SK-N-SH (cell line): Measurements from ENCODE around the gene CPA1. TPM values are rescaled to one million over a fixed set of nuclear protein-coding genes. Genes with fewer than 3 reads are reported as not detected.

Experiments
- CTCF ChIA-PET: fragments of 300-600, 350-600 bp; formaldehyde crosslinking; extraction: SDS; loops from one replicate; lab custom pipeline; 2021; lab: Yijun Ruan, JAX
- POLR2A ChIA-PET: fragments of 350-600 bp; sonication (Branson Sonifier 250); formaldehyde crosslinking; extraction: SDS; loops from one replicate; lab custom pipeline; 2020; ENCODE audit warnings: antibody characterized with exemption, inconsistent platforms; lab: Yijun Ruan, JAX
- DNase-seq: peaks from one replicate; pipeline ENCODE4 v3.0.0; 2012
- H2AFZ ChIP-seq: fragments of 200-600 bp; sonication (generic); 2 replicates; pipeline ENCODE4 v1.8.1; 2016; ENCODE audit warnings: antibody characterized with exemption, mild to moderate bottlenecking, low read depth
- H3F3A ChIP-seq: fragments of 200-600 bp; sonication (generic); replicated peaks from 2 replicates; pipeline ENCODE3; 2016; ENCODE audit warnings: antibody characterized with exemption, mild to moderate bottlenecking; ENCODE audit not compliant: insufficient read depth
- H3K27ac ChIP-seq, 2 experiments: fragments of 200-500 bp in 1 of 2; fragments of 200-600 bp in 1 of 2; sonication (Bioruptor generic) in 1 of 2; sonication (generic), shearing (Covaris generic) in 1 of 2; 2 replicates each; pipeline versions ENCODE4 v1.5.1 to v1.6.1; 2014 to 2016; ENCODE audit warnings: low read depth in 2 of 2, inconsistent platforms in 1 of 2, low read length in 1 of 2, mild to moderate bottlenecking in 1 of 2, mixed read lengths in 1 of 2
- H3K27me3 ChIP-seq: fragments of 200-600 bp; sonication (generic), shearing (Covaris generic); 2 replicates; pipeline ENCODE4 v1.6.1; 2016; ENCODE audit warnings: mixed run types; ENCODE audit not compliant: insufficient read depth
- H3K36me3 ChIP-seq, 2 experiments: fragments of 200-500 bp in 1 of 2; fragments of 200-600 bp in 1 of 2; sonication (Bioruptor generic) in 1 of 2; sonication (generic) in 1 of 2; replicated peaks in 1 of 2; 2 replicates each; pipeline versions ENCODE3 to v1.5.1; 2014 to 2016; ENCODE audit warnings: low read length in 1 of 2, mild to moderate bottlenecking in 1 of 2; ENCODE audit not compliant: insufficient read depth in 2 of 2, control insufficient read depth in 1 of 2
- H3K4me1 ChIP-seq, 2 experiments: fragments of 200-500 bp in 1 of 2; fragments of 200-600 bp in 1 of 2; sonication (Bioruptor generic) in 1 of 2; sonication (generic), shearing (Covaris generic) in 1 of 2; 2 replicates each; pipeline versions ENCODE4 v1.5.1 to v1.6.1; 2014 to 2016; ENCODE audit warnings: low read depth in 1 of 2, low read length in 1 of 2, mixed run types in 1 of 2; ENCODE audit not compliant: insufficient read depth in 2 of 2, control insufficient read depth in 1 of 2
- H3K4me2 ChIP-seq: fragments of 200-600 bp; sonication (generic), shearing (Covaris generic); 2 replicates; pipeline ENCODE4 v1.6.1; 2017; ENCODE audit warnings: mixed run types
- H3K4me3 ChIP-seq, 2 experiments: fragments of 200-500 bp in 1 of 2; fragments of 200-600 bp in 1 of 2; sonication (Bioruptor generic) in 1 of 2; sonication (generic), shearing (Covaris generic) in 1 of 2; 2 replicates each; pipeline versions ENCODE4 v1.5.1 to v1.8.1; 2014 to 2016; ENCODE audit warnings: low read depth in 2 of 2, inconsistent platforms in 1 of 2, low read length in 1 of 2, mild to moderate bottlenecking in 1 of 2, mixed read lengths in 1 of 2, moderate library complexity in 1 of 2
- H3K79me2 ChIP-seq: fragments of 200-600 bp; sonication (generic); 2 replicates; pipeline ENCODE4 v1.8.1; 2017; ENCODE audit warnings: mild to moderate bottlenecking; ENCODE audit not compliant: insufficient read depth
- H3K9ac ChIP-seq: fragments of 200-600 bp; sonication (generic); 2 replicates; pipeline ENCODE4 v1.6.1; 2017; ENCODE audit warnings: mixed run types
- H3K9me2 ChIP-seq: fragments of 200-600 bp; sonication (generic); 2 replicates; pipeline ENCODE4 v1.6.1; 2017; ENCODE audit warnings: mixed run types
- H3K9me3 ChIP-seq: fragments of 200-600 bp; sonication (generic); 2 replicates; pipeline ENCODE4 v1.6.1; 2017; ENCODE audit warnings: mixed run types, mild to moderate bottlenecking, moderate library complexity
- H4K20me1 ChIP-seq: fragments of 200-600 bp; sonication (generic); 2 replicates; pipeline ENCODE4 v1.6.1; 2017; ENCODE audit warnings: mild to moderate bottlenecking, mixed run types; ENCODE audit not compliant: insufficient read depth
- FOXJ3 ChIP-seq: sonication (generic); formaldehyde crosslinking; IDR thresholded peaks from 2 replicates; pipeline ENCODE4 v1.5.1; 2020; ENCODE audit warnings: mild to moderate bottlenecking, missing genetic modification reagents
- GATA2 ChIP-seq: sonication (generic); formaldehyde crosslinking; IDR thresholded peaks from 2 replicates; pipeline ENCODE4 v1.5.0; 2020; ENCODE audit warnings: mild to moderate bottlenecking, missing genetic modification reagents
- IRF3 ChIP-seq: fragments of 150-350 bp; IDR thresholded peaks from 2 replicates; pipeline ENCODE4 v1.6.1; 2016; ENCODE audit warnings: mild to moderate bottlenecking, low read depth, low read length
- JUND ChIP-seq: IDR thresholded peaks from 2 replicates; pipeline ENCODE4 v1.4.0; 2012
- NFIC ChIP-seq: IDR thresholded peaks from 2 replicates; pipeline ENCODE4 v1.4.0; 2012; ENCODE audit warnings: borderline replicate concordance
- NRF1 ChIP-seq: IDR thresholded peaks from 2 replicates; pipeline ENCODE4 v1.6.1; 2012; ENCODE audit warnings: low read depth, mild to moderate bottlenecking, low read length
- PBX3 ChIP-seq: IDR thresholded peaks from 2 replicates; pipeline ENCODE4; 2012
- POLR2AphosphoS5 ChIP-seq: IDR thresholded peaks from 2 replicates; pipeline ENCODE4 v1.6.1; 2012; ENCODE audit warnings: low read depth, low read length
- RAD21 ChIP-seq: IDR thresholded peaks from 2 replicates; pipeline ENCODE4 v1.6.1; 2012; ENCODE audit warnings: mild to moderate bottlenecking, low read length
- RFX5 ChIP-seq: IDR thresholded peaks from 2 replicates; pipeline ENCODE4 v1.6.1; 2012; ENCODE audit warnings: mild to moderate bottlenecking, improper control_type of control experiment, low read length
- SIN3A ChIP-seq: IDR thresholded peaks from 2 replicates; pipeline ENCODE4 v1.6.1; 2012; ENCODE audit warnings: low read depth, mild to moderate bottlenecking, low read length, moderate library complexity, borderline replicate concordance
- SMC3 ChIP-seq: IDR thresholded peaks from 2 replicates; pipeline ENCODE4 v1.6.1; 2012; ENCODE audit warnings: low read depth, low read length, improper control_type of control experiment
- TAF1 ChIP-seq: IDR thresholded peaks from 2 replicates; pipeline ENCODE4 v1.6.1; 2012; ENCODE audit warnings: low read depth, mild to moderate bottlenecking, low read length, moderate library complexity, borderline replicate concordance
- TCF12 ChIP-seq: IDR thresholded peaks from 2 replicates; pipeline ENCODE4 v1.4.0; 2012
- TEAD4 ChIP-seq: IDR thresholded peaks from 2 replicates; pipeline ENCODE4 v1.4.0; 2012; ENCODE audit warnings: mild to moderate bottlenecking, borderline replicate concordance; ENCODE audit not compliant: insufficient read depth
- YY1 ChIP-seq: IDR thresholded peaks from 2 replicates; pipeline ENCODE4 v1.4.0; 2012; ENCODE audit warnings: low read depth, mild to moderate bottlenecking
- WGBS: methylation state at CpG from one replicate; pipeline ENCODE4 v1.1.6; 2017; ENCODE audit warnings: low lambda C conversion rate; 5-methylcytosine and 5-hydroxymethylcytosine counted together
- polyA plus RNA-seq, 3 experiments: library from polyadenylated mRNA; depleted of rRNA; stranded (reverse); fragments of >200 nt; gene quantifications; 2 replicates each; pipeline ENCODE4 v1.2.3, GENCODE V29; 2012
- TF ChIP-seq, protein P1 (sequence below): IDR thresholded peaks from 2 replicates; pipeline ENCODE4 v1.4.0; 2012; ENCODE audit warnings: low read depth, borderline replicate concordance

The CPA1 gene
- polyA plus RNA-seq, 1 of the 3 experiments (the other 2 are of a cell fraction): 0.05 TPM

DNA sequence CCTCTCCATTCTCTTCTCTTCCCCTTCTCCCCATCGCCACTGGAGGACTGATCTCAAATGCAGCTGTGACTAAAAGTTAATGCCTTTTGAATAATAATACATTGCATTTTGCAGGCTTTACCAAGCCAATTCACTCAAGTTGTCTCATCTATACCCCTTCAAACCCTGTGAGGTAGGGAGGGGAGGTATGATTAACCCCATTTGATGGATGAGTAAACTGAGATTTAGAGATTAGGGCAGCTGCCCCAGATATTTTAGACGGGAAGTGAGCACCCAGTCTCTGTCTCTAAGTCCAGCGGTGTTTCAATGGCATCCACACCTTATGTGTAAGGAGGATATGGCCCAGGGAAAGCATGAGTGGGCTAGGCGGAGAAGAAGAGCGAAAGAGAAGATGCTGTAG lies 34.6 kb upstream of the CPA1 start:
- WGBS: 77% methylated on average over 5 of the region's 5 CpGs
- ChIA-PET CTCF (interaction anchor here (1.1 kb wide), 1 partner anchor 14 kb away, joined by 4 read pairs; no protein-coding TSS in a partner anchor), POLR2A (no interaction called here)
- TF ChIP-seq SIN3A (no peak), PBX3 (no peak), TAF1 (no peak), NFIC (no peak), RAD21 (no peak), GATA2 (no peak), SMC3 (no peak), TCF12 (no peak), NRF1 (no peak), RFX5 (no peak), POLR2AphosphoS5 (no peak), JUND (no peak), TEAD4 (no peak)
- TF ChIP-seq, protein P1, sequence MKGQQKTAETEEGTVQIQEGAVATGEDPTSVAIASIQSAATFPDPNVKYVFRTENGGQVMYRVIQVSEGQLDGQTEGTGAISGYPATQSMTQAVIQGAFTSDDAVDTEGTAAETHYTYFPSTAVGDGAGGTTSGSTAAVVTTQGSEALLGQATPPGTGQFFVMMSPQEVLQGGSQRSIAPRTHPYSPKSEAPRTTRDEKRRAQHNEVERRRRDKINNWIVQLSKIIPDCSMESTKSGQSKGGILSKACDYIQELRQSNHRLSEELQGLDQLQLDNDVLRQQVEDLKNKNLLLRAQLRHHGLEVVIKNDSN: no peak
- H3K79me2 ChIP-seq: no peaks in the 10 kb centered on the region
- H3K9me2 ChIP-seq: no peaks in the 10 kb centered on the region
- H3K9ac ChIP-seq: no peak overlapping the region
- H3K9me3 ChIP-seq: no peaks in the 10 kb centered on the region
- no peak overlapping the region for H3K4me3 ChIP-seq
- DNase-seq: no peak
- H3F3A ChIP-seq: no peaks in the 10 kb centered on the region
- no peaks in the 10 kb centered on the region; a peak in 1 of 4 replicates for H3K4me1 ChIP-seq
- H4K20me1 ChIP-seq: no peaks in the 10 kb centered on the region
- H2AFZ ChIP-seq: no peak overlapping the region
- no peaks in the 10 kb centered on the region for H3K27me3 ChIP-seq
- H3K4me2 ChIP-seq: no peak overlapping the region
- no peaks in the 10 kb centered on the region for H3K36me3 ChIP-seq
- no peak overlapping the region for H3K27ac ChIP-seq

DNA sequence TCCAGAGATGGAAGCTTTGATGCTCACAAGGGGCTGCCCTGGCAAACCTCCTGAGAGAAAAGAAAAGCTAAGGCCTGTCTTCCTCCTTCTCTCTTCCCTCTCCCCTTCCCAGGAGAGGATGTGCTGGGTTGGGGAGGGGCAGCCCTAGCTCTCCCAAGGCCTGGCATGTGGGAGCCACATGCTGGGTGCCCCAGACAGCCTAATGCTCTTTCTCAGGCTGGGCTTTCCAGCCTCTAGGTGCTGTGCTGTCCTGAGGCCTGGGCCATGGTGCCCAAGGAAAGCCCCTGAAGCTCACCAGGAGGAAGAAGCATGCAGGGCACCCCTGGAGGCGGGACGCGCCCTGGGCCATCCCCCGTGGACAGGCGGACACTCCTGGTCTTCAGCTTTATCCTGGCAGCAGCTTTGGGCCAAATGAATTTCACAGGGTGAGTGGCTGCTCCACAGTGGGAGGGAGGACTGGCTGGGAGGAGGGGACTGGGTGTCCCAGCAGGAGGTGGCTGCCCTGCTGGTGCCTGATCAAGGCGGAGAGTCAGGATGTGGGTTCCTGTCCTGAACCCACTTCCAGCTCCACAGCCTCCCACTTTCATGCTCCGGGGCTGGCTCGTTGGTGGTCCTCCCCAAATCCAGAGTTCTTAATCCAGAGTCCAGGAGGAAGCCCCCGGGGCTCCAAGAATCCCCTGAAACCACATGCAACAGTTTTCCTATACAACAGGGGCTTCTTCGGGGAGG lies 34.0 kb upstream of the CPA1 start:
- no peaks in the 10 kb centered on the region for H3K9me2 ChIP-seq
- no peak for DNase-seq
- no peaks in the 10 kb centered on the region for H3K9me3 ChIP-seq
- H3F3A ChIP-seq: no peaks in the 10 kb centered on the region
- no peaks in the 10 kb centered on the region for H3K27me3 ChIP-seq
- TF ChIP-seq, protein P1: no peak
- TF ChIP-seq FOXJ3 (CRISPR knock-in tag) (no peak), RAD21 (no peak), YY1 (no peak), IRF3 (no peak), TAF1 (no peak)
- H3K27ac ChIP-seq: no peak overlapping the region
- no peaks in the 10 kb centered on the region for H3K36me3 ChIP-seq
- WGBS: 80% methylated on average over 6 of the region's 10 CpGs
- no peaks in the 10 kb centered on the region; a peak in 1 of 4 replicates for H3K4me1 ChIP-seq
- H4K20me1 ChIP-seq: no peaks in the 10 kb centered on the region
- ChIA-PET POLR2A (no interaction called here), CTCF (interaction anchor here (1.3 kb wide), 1 partner anchor 14 kb away, joined by 4 read pairs; no protein-coding TSS in a partner anchor)
- no peaks in the 10 kb centered on the region for H3K79me2 ChIP-seq
- no peak overlapping the region for H3K4me3 ChIP-seq
- H3K9ac ChIP-seq: no peak overlapping the region
- no peak overlapping the region for H3K4me2 ChIP-seq
- H2AFZ ChIP-seq: no peak overlapping the region
